ENCODE results near the gene TEX48.

TEX48 gene

DNA sequence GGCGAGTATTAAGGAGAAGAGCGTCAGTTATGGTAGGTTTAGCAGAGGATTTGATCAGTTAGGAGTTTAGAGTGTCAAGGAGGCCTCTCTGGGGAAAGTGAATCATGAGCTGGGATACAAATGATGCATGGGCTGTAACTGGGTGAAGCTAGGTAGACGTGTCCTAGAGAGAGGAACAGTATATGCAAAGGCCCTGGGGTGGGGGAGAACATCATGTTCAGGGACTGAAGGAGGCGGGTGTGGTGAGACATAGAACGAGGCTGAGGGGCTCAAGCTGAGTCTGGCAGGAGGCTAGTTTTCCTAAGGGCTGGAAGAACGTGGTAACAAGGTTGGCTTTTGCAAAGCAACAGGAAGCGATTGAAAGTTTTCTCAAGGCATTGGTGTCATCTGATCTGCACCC lies 60.4 kb downstream of the TEX48 start:
- DNase-seq (ENCODE audit: low spot score): no peak

GRCh38 chr9:114619191-114619761 lies 62.7 kb downstream of the TEX48 start:
- DNase-seq (ENCODE audit: low spot score): no peak

GRCh38 chr9:114616684-114617520 lies 65.1 kb downstream of the TEX48 start:
- no peak for DNase-seq (ENCODE audit: low spot score)

All from cerebellar cortex (tissue), 1 donor.